Right lung (tissue), 5 donors: Measurements from ENCODE around the gene PLK5. TPM values are rescaled to one million over a fixed set of nuclear protein-coding genes. Genes with fewer than 3 reads are reported as not detected.
"Not testable (repeated sequence)": the region's sequence is repeated elsewhere in the genome, so short reads cannot be mapped to it uniquely, and the experiment has no call there.

ENCODE experiments used
- DNase-seq, 2 donors: peaks; one replicate each; pipeline ENCODE4 v3.0.0-alpha.2; 2013
- polyA plus RNA-seq, 5 donors: library from polyadenylated mRNA; unstranded; fragments of 120-200 nt; gene quantifications; one replicate each; pipeline versions ENCODE4 v1.2.1 to v1.2.3, GENCODE V29; 2013; ENCODE audit warnings: inconsistent platforms in 1 of 5, low replicate concordance in 1 of 5; ENCODE audit not compliant: insufficient read length in 5 of 5, insufficient read depth in 1 of 5

Gene PLK5
- polyA plus RNA-seq, 5 donors = 0.14 to 0.53 (median 0.28) TPM

- no peak for DNase-seq
Measured at GRCh38 chr19:1491114-1491848, 32.6 kb upstream of the PLK5 start, which contains the start of gene REEP6. REEP6 (plus strand) TSS chr19:1491181; CDS start chr19:1491270, 89 bp downstream.

GRCh38 chr19:1491849-1492170, 32.1 kb upstream of the PLK5 start:
- DNase-seq = no peak

- DNase-seq = no peak
Measured at GRCh38 chr19:1492474-1493006, 31.3 kb upstream of the PLK5 start.

GRCh38 chr19:1494115-1494815, 29.6 kb upstream of the PLK5 start:
- no peak for DNase-seq

- no peak for DNase-seq
Measured at GRCh38 chr19:1495051-1495798, 28.7 kb upstream of the PLK5 start.

- DNase-seq = no peak
Measured at GRCh38 chr19:1495799-1496713, 27.8 kb upstream of the PLK5 start.

GRCh38 chr19:1496714-1497577, 26.9 kb upstream of the PLK5 start:
- DNase-seq = no peak

GRCh38 chr19:1497578-1498235, 26.2 kb upstream of the PLK5 start:
- no peak for DNase-seq

- not testable (repeated sequence) for DNase-seq
Measured at GRCh38 chr19:1499231-1499630, 24.6 kb upstream of the PLK5 start.

GRCh38 chr19:1501200-1501595, 22.7 kb upstream of the PLK5 start:
- no peak for DNase-seq

- no peak for DNase-seq
Measured at GRCh38 chr19:1502433-1503088, 21.3 kb upstream of the PLK5 start.

- no peak for DNase-seq
Measured at GRCh38 chr19:1503089-1503924, 20.6 kb upstream of the PLK5 start.

- no peak for DNase-seq
Measured at GRCh38 chr19:1503925-1504773, 19.7 kb upstream of the PLK5 start.

GRCh38 chr19:1505012-1505411, 18.9 kb upstream of the PLK5 start:
- no peak for DNase-seq

GRCh38 chr19:1505991-1506881, 17.6 kb upstream of the PLK5 start:
- DNase-seq = no peak

- no peak for DNase-seq
Measured at GRCh38 chr19:1507192-1507660, 16.7 kb upstream of the PLK5 start.
